Panc1 (cell line): ENCODE measurements around the gene SOX30.

Experiments used
- CTCF ChIP-seq: fragments of 450-650 bp; IDR thresholded peaks from 2 replicates; pipeline ENCODE4 v1.5.1; 2017; ENCODE audit warnings: mild to moderate bottlenecking
- POLR2AphosphoS5 ChIP-seq: IDR thresholded peaks from 2 replicates; pipeline ENCODE4 v1.6.1; 2012; ENCODE audit warnings: mild to moderate bottlenecking, low read depth, low read length, moderate library complexity

DNA sequence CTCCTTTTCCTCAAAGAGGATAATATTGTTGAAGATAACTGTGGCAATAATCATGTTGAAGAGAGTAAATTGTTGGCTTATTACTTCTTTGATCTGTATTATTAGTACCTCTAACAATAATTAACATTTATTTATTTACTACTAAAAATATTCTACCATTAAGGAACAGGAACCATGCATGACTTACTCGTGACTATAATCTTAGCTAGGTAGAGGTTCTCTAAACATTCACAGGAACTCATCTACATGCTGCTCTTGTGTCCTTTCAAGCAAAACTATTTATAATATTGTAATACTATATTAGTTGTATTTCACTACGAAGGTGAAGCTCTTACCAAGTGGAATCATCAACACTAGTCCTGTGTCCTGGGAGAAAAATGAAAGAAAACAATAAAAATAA lies 3.1 kb downstream of the SOX30 start:
- no peak for TF ChIP-seq CTCF
- TF ChIP-seq POLR2AphosphoS5: no peak
